ENCODE results near the gene MCOLN2.

- TF ChIP-seq CTCF (IDR thresholded peaks at IDR 0.05; ENCODE audit: low read length) = no peak
- no peak for TF ChIP-seq EZH2 (IDR thresholded peaks at IDR 0.05; ENCODE audit: borderline replicate concordance, low read length)
Measured at GRCh38 chr1:84972377-84972987, 24.4 kb downstream of the MCOLN2 start.
